ENCODE data around the gene RAB18. TPM values are rescaled to one million over a fixed set of nuclear protein-coding genes. Genes with fewer than 3 reads are reported as not detected.
"Not testable (repeated sequence)": the region's sequence is repeated elsewhere in the genome, so short reads cannot be mapped to it uniquely, and the experiment has no call there.

The RAB18 gene
- 104 TPM for polyA plus RNA-seq (2013, experiment 1 of 2; ENCODE audit: insufficient read length)
- 105 TPM for polyA plus RNA-seq (2013, experiment 2 of 2; ENCODE audit: insufficient read length)

DNA sequence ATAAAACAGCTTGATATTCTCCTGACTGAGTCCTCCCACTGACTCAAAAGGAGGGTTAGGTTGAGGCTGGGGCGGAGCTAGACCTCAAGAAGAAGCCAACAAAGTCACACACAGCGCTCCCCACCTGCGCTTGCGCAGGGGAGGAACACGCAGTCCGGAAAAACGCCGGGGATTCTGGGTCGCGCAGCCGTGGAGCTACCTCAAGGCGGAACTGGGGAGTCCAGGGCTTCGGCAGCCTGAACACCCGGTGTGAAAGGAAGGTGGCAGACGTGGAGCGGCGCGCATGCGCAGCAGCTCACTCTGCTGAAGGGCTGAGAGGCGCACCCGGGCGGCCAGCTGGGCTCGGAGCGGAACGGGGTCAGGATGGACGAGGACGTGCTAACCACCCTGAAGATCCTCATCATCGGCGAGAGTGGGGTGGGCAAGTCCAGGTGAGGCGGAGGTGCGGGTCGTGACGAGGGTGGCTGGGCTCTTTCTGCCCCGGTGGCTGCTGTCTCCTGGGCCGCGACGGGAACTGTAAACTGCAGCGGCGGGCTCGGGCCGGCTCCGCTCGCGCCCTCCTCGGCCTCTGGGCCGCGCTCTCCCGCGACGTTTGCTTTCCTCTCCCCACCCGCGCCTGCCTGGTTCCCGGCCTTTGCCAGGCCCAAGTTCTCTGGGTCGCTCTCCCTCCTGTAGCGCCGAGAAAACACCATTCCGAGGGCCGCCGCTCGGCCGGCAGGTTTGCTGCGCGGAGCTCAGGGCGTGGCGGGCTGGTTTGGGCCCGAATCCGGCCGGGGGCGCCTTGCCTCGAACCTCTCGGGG is at the start of gene RAB18:
TSS of gene RAB18 (plus strand) at position 298 of the 801 bp plus-strand sequence. CDS start at position 364, 66 bp downstream.
- peak; percentile 98 for DNase-seq

DNA sequence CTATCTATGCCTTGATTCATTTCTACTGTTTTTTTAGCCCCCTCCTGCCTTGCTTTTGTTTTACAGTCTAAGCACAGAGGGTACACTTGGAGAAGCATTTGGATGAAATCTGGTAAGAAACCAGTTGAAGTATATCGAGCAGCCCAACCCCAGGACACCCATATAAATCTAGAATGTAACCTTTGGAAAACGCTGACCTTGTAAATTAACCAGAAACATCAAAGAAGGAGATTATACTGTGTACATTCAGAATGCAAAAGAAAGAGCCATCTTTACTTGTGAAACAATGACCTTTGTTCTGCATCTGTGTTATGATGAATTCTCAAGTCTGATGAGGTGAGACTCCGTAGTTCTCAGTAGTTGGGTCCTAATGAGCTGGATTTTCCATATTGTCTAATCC is 49.3 kb upstream of the RAB18 start:
- DNase-seq = no peak

DNA sequence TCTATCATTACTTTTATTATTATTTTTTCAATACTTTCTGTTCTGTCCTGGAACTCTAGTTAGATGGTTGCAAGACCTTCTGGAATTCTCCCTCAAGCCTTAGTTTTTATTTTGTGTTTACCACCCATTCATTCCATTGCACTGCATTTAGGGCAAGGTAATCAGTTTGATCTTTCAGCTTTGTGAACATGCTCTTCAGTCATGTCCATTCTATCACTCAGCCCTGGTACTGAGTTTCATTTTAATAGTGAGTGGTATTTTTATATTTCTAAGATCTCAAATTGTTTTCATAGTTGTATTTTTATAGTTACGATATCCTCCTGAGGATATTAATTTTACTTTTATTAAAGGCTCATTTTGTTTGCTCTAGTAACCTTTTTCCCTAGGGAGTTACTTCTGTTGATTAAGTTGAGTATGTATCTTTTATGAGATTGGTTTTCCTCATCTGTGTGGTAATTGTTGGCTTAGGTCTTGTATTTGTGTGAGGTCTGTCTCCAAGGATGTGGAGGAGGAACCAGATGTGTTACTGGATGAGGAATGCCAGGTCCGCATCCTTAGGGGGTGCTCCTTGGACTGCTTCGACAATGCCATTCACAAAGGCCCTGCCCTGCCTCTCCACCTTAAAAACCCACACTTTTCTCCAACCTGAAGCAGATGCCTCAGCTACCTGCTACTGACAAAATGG is 46.7 kb upstream of the RAB18 start:
- no peak for DNase-seq

DNA sequence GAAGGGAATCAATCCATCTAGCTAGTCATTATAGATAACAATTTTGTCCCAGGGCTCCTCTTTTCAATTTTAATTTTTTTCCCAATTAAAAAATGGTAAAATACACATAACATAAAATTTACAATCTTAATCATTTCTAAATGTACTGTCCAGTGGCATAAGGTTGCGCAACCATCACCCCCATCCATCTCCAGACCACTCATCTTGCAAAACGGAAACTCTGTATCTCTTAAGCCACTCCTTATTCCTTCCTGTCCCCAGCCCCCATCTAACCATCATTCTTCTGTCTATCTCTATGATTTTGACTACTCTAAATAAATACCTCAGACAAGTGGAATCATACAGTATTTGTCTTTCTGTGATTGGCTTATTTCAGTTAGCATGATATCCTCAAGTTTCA is 46.1 kb upstream of the RAB18 start:
- DNase-seq = no peak

DNA sequence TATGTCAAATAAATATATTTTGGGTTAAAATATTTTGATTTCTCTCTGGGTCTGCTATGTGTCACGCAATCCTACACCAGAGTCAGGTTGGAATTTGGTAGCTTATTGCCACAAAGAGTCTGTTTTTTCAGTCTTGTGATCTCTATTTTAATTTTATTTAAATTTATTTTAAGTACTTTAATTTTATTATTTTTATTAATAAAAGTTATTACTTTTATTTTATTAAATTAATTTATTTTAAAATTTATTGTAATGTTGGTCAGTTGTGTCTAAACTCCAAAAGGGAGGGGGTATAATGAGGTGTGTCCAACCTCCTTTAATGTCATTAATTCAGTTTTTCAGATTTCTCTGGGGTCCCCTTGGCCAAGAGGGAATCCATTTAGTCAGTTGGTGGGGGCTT is 42.8 kb upstream of the RAB18 start:
- no peak for DNase-seq

GRCh38 chr10:27463961-27464360 is 40.1 kb upstream of the RAB18 start:
- no peak for DNase-seq

DNA sequence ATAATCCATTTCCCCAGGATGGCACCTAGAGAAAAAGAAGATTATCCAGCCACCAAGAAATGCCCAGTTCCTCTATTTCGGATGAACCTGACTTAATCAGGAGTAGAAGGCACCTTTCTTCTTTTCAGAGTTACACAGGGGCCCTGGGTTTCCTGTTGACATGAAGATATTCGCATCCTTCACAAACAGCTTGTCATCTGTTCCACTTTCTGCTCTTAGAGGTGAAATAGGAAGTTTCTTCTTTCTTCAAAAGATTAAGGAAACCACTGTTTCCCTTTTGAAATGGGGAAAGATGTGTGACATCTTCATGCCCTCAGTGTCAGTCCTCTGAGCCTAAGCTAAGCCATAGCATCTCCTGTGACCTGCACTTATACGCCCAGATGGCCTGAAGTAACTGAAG is 39.1 kb upstream of the RAB18 start:
- no peak for DNase-seq

DNA sequence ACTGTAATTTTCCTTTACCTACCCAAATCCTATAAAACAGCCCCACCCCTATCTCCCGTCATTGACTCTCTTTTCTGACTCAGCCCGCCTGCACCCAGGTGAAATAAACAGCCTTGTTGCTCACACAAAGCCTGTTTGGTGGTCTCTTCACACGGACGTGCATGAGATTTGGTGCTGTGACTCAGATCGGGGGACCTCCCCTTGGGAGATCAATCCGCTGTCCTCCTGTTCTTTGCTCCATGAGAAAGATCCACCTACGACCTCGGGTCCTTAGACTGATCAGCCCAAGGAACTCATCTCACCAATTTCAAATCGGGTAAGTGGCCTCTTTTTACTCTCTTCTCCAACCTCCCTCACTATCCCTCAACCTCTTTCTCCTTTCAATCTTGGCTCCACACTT is 38.5 kb upstream of the RAB18 start:
- not testable (repeated sequence) for DNase-seq

DNA sequence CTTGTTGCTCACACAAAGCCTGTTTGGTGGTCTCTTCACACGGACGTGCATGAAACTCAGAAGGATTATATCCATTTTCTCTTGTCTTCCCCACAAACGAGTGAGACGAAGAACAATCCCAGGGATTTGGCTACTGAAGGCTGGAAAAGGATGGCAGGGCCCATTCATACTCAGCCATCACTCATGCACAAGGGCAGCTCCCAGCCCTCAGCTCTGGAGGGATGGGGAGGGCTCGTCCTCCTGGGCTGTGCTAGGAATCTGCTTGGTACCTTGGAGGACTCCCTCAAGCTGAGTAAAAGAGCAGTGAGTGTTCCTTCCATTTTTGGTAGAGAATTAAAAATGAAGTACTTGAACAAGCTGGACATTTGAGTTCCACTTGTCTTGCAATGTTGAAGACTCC is 33.2 kb upstream of the RAB18 start:
- no peak for DNase-seq

DNA sequence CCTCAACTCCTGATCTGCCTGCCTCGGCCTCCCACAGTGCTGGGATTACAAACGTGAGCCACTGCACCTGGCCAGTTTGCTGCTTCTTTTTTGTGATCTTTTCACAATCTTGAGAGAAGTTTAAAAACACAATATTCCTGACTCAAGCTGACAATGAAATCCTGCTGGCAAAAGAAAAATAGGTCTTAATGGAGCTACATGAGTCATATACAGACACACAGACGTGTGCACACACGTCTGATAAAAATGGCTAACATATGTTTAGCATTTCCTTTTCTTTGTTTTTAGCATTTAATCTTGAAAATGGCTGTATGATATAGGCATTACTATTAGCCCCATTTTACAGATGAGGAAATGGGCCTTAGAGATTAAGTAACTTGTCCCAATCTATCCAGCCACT is 29.4 kb upstream of the RAB18 start:
- DNase-seq = no peak

GRCh38 chr10:27479016-27479415 is 25.1 kb upstream of the RAB18 start:
- DNase-seq = no peak

DNA sequence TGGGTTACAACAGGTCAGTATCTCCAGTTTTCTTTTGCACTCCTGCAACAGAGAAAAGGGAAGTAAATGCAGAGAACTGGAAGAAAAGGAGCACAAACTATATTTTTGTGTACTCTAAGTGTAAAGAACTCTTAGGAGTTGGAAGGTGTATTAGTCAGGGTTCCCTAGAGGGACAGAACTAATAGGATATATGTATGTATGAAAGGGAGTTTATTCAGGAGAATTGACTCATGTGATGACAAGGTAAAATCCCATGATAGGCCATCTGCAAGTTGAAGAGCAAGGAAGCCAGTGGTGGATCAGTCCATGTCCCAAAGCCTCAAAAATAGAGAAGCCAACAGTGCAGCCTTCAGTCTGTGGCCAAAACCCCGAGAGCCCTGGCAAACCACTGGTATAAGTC is 22.6 kb upstream of the RAB18 start:
- DNase-seq = no peak

GRCh38 chr10:27482984-27483956 is 20.8 kb upstream of the RAB18 start:
- peak; percentile 7 for DNase-seq

DNA sequence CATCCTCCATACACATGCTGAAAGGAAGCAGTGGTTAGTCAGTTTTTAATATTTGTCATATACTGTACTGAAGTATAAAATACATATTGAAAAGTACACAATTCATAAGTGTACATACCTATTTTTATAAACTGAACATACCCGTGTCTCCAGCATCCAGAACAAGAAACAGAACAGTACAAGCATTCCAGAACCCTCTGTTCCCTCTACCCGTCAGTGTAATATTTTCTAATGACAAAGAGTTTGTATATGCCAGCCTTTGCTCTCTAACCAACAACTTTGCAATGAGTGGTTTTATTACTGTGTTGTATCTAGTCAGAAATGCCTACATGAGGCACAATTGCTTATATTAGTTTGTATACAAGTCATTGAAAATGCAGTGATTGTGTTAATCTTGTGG is 18.7 kb upstream of the RAB18 start:
- no peak for DNase-seq

DNA sequence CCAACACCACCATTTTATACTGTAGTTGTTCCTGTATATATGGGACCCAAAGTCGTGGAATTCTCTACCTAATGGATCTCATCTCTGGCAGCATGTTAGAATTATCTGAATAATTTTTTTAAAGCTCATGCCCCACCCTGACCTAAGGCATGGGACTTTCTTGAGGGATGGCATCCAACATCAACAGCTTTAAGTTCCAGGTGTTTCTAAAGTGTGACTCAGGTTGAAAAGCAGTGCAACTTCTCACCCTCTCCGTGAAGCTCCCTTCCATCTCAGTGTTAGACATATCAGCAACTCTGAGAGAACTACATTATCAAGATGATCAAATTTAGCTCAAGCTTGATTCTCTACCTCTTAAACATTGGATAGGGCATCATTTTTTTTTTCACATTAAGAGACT is 18.1 kb upstream of the RAB18 start:
- no peak for DNase-seq

DNA sequence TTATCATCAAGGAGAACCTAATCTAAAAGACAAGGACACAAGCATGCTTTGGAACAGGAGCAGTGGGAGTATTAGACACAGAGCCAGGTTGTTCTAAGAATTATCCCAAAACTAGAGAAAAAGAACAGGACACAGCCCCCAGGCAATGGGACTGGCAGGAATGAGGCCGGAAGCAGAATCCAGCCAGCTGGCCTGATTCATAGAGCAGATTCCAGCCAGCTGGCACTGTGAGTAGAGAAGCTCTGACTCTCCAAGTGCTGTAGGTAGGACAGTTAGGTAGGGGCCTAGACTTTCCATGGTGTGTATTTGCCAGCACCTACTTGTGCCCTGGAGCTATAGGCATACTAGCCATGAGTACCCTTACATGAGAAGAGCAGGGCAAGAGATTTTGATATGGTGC is 13.3 kb upstream of the RAB18 start:
- DNase-seq = no peak

- no peak for DNase-seq
Observed at GRCh38 chr10:27494116-27494805, 9.8 kb upstream of the RAB18 start.

DNA sequence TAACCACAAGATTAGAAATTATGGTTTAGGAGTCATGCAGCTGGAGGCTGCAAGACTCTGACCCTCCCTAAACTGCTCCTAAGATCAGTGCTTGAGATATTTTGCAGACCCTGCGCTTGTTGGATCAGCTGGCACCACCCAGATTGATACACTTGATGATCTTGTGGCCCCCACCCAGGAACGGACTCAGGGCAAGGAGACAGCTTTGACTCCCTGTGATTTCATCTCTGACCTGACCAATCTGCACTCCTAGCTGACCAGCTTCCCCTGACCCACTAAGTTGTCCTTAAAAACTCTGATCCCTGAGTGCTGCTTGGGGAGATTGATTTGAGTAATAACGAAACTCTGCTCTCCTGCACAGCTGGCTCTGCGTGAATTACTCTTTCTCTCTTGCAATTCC is 8.0 kb upstream of the RAB18 start:
- no peak for DNase-seq

- DNase-seq = no peak
Observed at GRCh38 chr10:27500096-27500495, 4.0 kb upstream of the RAB18 start.

- DNase-seq = no peak
Observed at GRCh38 chr10:27500886-27501285, 3.2 kb upstream of the RAB18 start.

DNA sequence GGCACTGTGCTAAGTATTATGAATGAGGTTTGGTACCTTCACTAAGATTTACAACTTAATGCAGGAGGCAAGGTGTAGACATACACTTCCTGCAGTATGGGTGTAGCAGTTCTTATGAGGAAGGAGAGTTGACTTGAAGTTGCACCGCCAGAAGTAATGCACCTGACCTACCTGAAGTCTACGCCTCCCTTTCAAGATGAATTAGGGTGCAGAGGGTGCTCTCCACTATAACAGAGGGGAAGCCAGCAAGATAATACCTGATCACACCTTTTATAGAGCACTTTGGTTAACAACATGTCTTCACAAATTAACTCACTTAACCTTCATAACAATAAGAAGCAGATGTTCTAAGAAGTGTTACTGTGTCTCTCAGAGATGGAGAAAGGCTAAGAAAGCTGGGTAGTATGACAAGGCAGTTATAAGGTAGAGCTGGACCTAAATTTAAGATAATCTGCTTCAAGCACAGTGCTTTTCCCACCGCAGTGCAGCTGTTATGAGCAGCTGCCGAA is 552 bp upstream of the RAB18 start:
- no peak for DNase-seq
